GM12878 (cell line): ENCODE results near the gene KIR3DL2.

Experiments
- BCL11A ChIP-seq: IDR thresholded peaks from 2 replicates; pipeline ENCODE4 v1.6.1; 2011; ENCODE audit warnings: low read depth, low read length
- NFIC ChIP-seq: IDR thresholded peaks from 2 replicates; pipeline ENCODE4 v1.6.1; 2012; ENCODE audit warnings: low read depth, mild to moderate bottlenecking, inconsistent platforms, low read length, moderate library complexity
- RFX5 ChIP-seq: IDR thresholded peaks from 2 replicates; pipeline ENCODE4 v1.6.1; 2011; ENCODE audit warnings: low read depth, low read length, improper control_type of control experiment
- TAF1 ChIP-seq: IDR thresholded peaks from 2 replicates; pipeline ENCODE4 v1.6.1; 2011; ENCODE audit warnings: mild to moderate bottlenecking, low read depth, low read length, borderline replicate concordance
- TF ChIP-seq, protein P1 (sequence below), 3 experiments: IDR thresholded peaks in 2 of 3; conservative IDR thresholded peaks in 1 of 3; 2 replicates each; pipeline ENCODE4 v1.5.1; 2011; ENCODE audit warnings: low read depth in 3 of 3, low read length in 3 of 3, mild to moderate bottlenecking in 3 of 3, control low read depth in 2 of 3, moderate library complexity in 2 of 3, inconsistent platforms in 1 of 3, mixed read lengths in 1 of 3; ENCODE audit not compliant: control insufficient read depth in 2 of 3, insufficient read depth in 1 of 3; ENCODE audit errors: extremely low read depth in 1 of 3

DNA sequence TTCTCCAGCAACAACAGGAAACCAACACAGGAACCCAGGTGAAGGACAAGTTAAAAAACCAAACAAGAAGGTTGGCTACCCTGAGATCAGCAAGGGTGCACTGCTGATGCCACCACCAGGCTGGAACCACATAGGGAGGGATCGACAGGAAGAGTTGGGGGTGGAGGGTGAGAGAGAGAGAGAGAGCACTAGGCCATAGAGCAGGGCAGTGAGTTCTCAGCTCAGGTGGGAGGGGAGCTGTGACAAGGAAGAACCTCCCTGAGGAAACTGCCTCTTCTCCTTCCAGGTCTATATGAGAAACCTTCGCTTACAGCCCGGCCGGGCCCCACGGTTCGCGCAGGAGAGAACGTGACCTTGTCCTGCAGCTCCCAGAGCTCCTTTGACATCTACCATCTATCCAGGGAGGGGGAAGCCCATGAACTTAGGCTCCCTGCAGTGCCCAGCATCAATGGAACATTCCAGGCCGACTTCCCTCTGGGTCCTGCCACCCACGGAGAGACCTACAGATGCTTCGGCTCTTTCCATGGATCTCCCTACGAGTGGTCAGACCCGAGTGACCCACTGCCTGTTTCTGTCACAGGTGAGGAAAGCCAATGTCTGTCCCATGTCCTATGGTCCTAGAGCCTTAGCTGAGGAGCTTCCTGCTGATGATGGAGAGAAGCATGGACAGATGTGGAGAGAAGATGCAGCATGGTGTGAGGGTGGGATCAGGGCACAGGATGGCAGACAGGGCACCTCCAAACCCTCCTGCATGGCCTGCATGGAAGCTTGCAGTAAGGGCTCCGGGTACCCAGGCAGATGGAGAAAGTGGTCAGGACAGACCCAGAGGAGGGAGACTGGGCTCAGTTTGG is 44.4 kb upstream of the KIR3DL2 start:
- TF ChIP-seq, protein P1, sequence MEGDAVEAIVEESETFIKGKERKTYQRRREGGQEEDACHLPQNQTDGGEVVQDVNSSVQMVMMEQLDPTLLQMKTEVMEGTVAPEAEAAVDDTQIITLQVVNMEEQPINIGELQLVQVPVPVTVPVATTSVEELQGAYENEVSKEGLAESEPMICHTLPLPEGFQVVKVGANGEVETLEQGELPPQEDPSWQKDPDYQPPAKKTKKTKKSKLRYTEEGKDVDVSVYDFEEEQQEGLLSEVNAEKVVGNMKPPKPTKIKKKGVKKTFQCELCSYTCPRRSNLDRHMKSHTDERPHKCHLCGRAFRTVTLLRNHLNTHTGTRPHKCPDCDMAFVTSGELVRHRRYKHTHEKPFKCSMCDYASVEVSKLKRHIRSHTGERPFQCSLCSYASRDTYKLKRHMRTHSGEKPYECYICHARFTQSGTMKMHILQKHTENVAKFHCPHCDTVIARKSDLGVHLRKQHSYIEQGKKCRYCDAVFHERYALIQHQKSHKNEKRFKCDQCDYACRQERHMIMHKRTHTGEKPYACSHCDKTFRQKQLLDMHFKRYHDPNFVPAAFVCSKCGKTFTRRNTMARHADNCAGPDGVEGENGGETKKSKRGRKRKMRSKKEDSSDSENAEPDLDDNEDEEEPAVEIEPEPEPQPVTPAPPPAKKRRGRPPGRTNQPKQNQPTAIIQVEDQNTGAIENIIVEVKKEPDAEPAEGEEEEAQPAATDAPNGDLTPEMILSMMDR (IDR thresholded peaks at IDR 0.05 in 2 of 3, conservative IDR thresholded peaks at IDR 0.05 in 1 of 3; ENCODE audit: control insufficient read depth in 2 of 3, extremely low read depth in 1 of 3, insufficient read depth in 1 of 3, low read depth in 3 of 3, low read length in 3 of 3), result no peak
- TF ChIP-seq NFIC, result no peak
- no peak for TF ChIP-seq TAF1
- TF ChIP-seq RFX5, result no peak
- no peak for TF ChIP-seq BCL11A
